Mucosa of descending colon (tissue), 3 donors: ENCODE data around the gene SYVN1. TPM values are rescaled to one million over a fixed set of nuclear protein-coding genes. Genes with fewer than 3 reads are reported as not detected.

Source experiments
- ATAC-seq: fragments of 200-7000 bp; cut with Tn5 transposase; one replicate; pipeline ENCODE4 v1.9.1; 2020; ENCODE audit warnings: mild to moderate bottlenecking, moderate library complexity
- DNase-seq, 3 donors: peaks; one replicate each; pipeline ENCODE4 v3.0.0-alpha.2; 2020
- H3K36me3 ChIP-seq: fragments of 200-600 bp; one replicate; pipeline ENCODE4 v1.8.0; 2021; ENCODE audit warnings: low read depth, mild to moderate bottlenecking
- H3K4me1 ChIP-seq: fragments of 200-600 bp; one replicate; pipeline ENCODE4 v1.8.0; 2021; ENCODE audit warnings: low read depth, mild to moderate bottlenecking
- H3K4me3 ChIP-seq: fragments of 200-600 bp; one replicate; pipeline ENCODE4 v1.8.0; 2021; ENCODE audit warnings: mild to moderate bottlenecking
- H3K9me3 ChIP-seq: fragments of 200-600 bp; one replicate; pipeline ENCODE4 v1.8.0; 2021; ENCODE audit warnings: mild to moderate bottlenecking
- intact Hi-C, 2 donors: fragments of 100-400 bp; cut with DNase I in 1 of 2; cut with micrococcal nuclease in 1 of 2; formaldehyde crosslinking; loops; one replicate each; pipeline versions ENCODE4 v1.11.0 to v1.11.1; 2022; cut with DNase I, micrococcal nuclease
- total RNA-seq, 3 donors: library from RNA; stranded (reverse); fragmentation: NEBNext Ultra II Directional in 2 of 3; extraction: Animal tissue kit (Norgen Biotek cat#: 25700) in 2 of 3; gene quantifications; one replicate each; pipeline versions ENCODE4 v1.2.1 to v1.2.4, GENCODE V29; 2021 to 2023
- TF ChIP-seq, protein P1 (sequence below): fragments of 200-600 bp; IDR thresholded peaks from one replicate; pipeline ENCODE4 v1.8.0; 2022; ENCODE audit warnings: antibody characterized with exemption, mild to moderate bottlenecking
- donor health status: DM: no; HTN: no; CAD: no; lungs with moderate emphysema.
- donor health status: DM: no; HTN: no; CAD: no.
- donor health status: DM: no; HTN: yes; CAD: no.

The SYVN1 gene
- total RNA-seq, 3 donors from 2014 or later = 59.7 to 62.2 (median 60.3) TPM

- Histone ChIP-seq H3K9me3 (no peaks in the 10 kb centered on the region), H3K36me3 (peaks cover 31% of the 10 kb centered on the region), H3K4me3 (no peak overlapping the region), H3K4me1 (peaks cover 16% of the 10 kb centered on the region)
- no peak for ATAC-seq
- TF ChIP-seq, protein P1, sequence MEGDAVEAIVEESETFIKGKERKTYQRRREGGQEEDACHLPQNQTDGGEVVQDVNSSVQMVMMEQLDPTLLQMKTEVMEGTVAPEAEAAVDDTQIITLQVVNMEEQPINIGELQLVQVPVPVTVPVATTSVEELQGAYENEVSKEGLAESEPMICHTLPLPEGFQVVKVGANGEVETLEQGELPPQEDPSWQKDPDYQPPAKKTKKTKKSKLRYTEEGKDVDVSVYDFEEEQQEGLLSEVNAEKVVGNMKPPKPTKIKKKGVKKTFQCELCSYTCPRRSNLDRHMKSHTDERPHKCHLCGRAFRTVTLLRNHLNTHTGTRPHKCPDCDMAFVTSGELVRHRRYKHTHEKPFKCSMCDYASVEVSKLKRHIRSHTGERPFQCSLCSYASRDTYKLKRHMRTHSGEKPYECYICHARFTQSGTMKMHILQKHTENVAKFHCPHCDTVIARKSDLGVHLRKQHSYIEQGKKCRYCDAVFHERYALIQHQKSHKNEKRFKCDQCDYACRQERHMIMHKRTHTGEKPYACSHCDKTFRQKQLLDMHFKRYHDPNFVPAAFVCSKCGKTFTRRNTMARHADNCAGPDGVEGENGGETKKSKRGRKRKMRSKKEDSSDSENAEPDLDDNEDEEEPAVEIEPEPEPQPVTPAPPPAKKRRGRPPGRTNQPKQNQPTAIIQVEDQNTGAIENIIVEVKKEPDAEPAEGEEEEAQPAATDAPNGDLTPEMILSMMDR = no peak
- DNase-seq = peak in 1 of 3 donors; percentile 18
- intact Hi-C loops = no loop called here
These were observed 5.9 kb downstream of the SYVN1 start for GRCh38 chr11:65128182-65129145.

DNA sequence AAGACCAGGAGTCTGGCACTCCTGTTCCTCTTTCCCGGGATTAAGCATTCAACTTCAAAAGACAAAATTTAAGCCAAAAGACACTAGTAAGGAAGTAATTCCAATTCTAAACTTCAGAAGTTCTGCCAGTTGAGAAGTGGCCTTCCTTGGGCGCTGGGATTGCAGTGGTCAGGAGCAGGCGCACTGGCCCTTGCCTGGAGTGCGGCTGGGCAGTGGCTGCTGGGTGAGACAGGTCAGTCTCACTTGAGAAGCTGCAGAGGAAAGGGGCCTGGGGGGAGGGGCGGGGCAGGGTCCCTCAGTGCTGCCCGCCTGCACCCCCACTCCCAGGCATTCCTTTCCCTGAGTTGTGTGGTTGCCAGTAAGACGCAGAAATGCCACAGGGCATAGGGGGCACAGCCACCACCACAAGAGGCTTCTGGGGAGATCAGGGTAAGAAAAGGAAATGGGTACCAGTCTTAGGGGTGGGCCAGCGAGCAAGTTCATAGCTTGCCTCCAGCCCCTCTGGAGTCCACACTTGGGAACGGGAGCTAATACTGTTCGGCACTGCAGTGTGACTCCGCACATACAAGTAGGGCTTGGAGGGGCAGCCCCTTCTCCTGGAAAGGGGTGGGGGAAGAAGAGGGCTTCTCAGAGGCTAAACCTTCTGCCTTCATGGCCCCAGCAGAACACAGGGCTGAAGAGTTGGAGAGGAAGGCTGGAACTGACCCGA is 6.7 kb downstream of the SYVN1 start:
- Histone ChIP-seq H3K4me1 (peaks cover 15% of the 10 kb centered on the region), H3K4me3 (no peak overlapping the region), H3K9me3 (no peaks in the 10 kb centered on the region), H3K36me3 (peaks cover 31% of the 10 kb centered on the region)
- DNase-seq (peak in 1 of 3 donors; percentile 16), ATAC-seq (no peak)
- TF ChIP-seq, protein P1 = no peak
- intact Hi-C loops = no loop called here

GRCh38 chr11:65126624-65127274 is 7.6 kb downstream of the SYVN1 start:
- Histone ChIP-seq H3K36me3 (peaks cover 26% of the 10 kb centered on the region), H3K4me1 (peaks cover 12% of the 10 kb centered on the region), H3K9me3 (no peaks in the 10 kb centered on the region), H3K4me3 (no peak overlapping the region)
- peak in 1 of 3 donors; percentile 19 for DNase-seq
- intact Hi-C loops = no loop called here
- no peak for ATAC-seq
- TF ChIP-seq, protein P1 = no peak

- no peak overlapping the region for H3K4me3 ChIP-seq
- ATAC-seq (no peak), DNase-seq (no peak)
- H3K36me3 ChIP-seq = peaks cover 21% of the 10 kb centered on the region
- TF ChIP-seq, protein P1 = no peak
- H3K9me3 ChIP-seq = no peaks in the 10 kb centered on the region
- intact Hi-C loops = no loop called here
- peaks cover 22% of the 10 kb centered on the region for H3K4me1 ChIP-seq
These were observed 8.9 kb downstream of the SYVN1 start for GRCh38 chr11:65125197-65126056.
